Measurements from ENCODE around the gene DMBT1.
"Not testable (repeated sequence)": the region's sequence is repeated elsewhere in the genome, so short reads cannot be mapped to it uniquely, and the experiment has no call there.

The DMBT1 gene

DNA sequence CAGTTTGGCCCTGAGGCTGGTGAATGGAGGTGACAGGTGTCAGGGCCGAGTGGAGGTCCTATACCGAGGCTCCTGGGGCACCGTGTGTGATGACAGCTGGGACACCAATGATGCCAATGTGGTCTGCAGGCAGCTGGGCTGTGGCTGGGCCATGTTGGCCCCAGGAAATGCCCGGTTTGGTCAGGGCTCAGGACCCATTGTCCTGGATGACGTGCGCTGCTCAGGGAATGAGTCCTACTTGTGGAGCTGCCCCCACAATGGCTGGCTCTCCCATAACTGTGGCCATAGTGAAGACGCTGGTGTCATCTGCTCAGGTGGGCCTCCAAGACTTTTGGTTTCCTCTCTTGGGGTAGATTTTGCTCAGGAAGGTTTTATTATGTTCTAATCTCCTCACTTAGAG is 25.5 kb downstream of the DMBT1 start:
- not testable (repeated sequence) for DNase-seq (ENCODE audit: low read depth)

DNA sequence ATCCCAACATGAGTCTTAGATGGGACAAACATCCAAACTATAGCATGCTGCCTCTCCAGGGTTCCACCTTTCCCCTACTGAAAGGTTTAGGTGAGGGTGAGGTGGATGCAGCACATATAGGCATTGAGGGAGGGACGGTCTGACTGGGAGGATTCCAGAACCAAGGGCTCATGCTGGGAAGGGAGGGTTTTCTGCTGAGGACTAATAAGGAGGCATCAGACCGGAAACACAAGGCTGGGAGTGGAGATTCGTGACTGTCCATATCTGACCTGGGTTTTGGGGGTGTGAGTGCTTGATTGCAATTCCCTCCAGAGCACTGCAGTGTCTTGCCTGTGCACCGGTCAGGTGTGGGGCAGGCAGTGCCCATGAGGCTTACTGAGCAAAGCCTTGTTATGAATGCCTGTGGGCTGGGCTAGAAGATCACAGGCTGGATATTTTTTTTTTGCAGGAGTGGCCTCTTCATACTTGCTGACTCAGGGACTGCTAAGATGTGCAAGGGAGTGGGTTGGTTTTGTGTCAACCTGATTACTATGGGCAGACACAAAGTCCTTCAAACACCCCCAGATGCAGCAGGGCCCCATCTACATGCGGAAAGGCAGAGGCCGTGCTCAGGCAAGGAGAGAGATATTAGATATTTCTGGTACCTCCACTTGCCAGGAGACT is 26.7 kb downstream of the DMBT1 start:
- DNase-seq (ENCODE audit: low read depth) = no peak

DNA sequence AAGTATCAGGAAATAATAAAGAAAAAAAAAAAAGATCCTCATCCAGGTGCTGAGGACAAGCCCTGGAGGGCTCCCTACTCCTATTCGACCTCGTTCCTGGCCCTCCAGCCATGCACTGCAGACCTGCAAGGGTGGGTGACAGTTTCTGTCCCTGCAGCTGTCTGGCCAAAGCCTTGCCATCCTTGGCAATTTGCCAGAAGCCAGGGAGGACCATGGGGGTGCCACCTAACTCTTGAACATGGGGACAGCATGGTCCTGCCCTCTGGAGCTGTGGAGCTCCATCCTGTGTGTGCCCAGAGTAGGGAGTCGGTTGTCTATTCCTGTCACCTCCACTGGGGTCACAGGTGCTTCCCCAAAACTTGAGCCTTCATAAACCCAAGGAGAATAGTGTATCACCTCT is 27.8 kb downstream of the DMBT1 start:
- DNase-seq (ENCODE audit: low read depth) = no peak

DNA sequence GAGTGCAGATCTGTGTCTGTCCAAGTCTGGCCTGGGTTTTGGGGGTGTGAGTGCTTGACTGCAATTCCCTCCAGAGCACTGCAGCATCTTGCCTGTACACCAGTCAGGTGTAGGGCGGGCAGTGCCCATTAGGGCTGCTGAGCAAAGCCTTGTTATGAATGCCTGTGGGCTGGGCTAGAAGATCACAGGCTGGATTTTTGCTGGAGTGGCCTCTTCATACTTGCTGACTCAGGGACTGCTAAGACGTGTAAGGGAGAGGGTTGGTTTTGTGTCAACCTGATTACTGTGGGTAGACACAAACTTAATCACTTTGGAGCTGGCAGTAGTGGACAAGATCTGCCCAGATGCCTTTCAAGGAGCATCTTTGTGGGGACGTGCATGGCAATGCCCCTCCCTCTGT is 29.6 kb downstream of the DMBT1 start:
- no peak for DNase-seq (ENCODE audit: low read depth)

DNA sequence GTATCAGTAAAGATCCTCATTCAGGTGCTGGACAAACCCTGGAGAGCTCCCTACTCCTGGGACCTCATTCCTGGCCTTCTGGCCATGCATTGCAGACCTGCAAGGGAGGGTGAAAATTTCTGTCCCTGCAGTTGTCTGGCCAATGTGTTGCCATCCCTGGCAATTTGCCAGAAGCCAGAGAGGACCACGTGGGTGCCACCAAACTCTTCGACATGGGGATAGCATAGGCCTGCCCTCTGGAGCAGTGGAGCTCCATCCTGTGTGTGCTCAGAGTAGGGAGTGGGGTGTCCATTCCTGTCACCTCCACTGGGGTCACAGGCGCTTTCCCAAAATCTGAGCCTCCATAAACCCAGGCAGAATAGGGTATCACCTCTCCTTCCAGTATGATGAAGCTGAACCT is 31.2 kb downstream of the DMBT1 start:
- DNase-seq (ENCODE audit: low read depth) = no peak

DNA sequence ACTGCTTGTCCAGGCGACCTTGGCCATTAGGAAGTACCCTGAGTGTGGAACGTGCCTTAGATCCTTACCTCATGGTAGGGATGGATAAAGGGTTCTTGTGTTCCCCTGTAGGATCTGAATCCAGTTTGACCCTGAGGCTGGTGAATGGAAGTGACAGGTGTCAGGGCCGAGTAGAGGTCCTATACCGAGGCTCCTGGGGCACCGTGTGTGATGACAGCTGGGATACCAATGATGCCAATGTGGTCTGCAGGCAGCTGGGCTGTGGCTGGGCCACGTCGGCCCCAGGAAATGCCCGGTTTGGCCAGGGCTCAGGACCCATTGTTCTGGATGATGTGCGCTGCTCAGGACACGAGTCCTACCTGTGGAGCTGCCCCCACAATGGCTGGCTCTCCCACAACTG is 31.6 kb downstream of the DMBT1 start:
- no peak for DNase-seq (ENCODE audit: low read depth)

DNA sequence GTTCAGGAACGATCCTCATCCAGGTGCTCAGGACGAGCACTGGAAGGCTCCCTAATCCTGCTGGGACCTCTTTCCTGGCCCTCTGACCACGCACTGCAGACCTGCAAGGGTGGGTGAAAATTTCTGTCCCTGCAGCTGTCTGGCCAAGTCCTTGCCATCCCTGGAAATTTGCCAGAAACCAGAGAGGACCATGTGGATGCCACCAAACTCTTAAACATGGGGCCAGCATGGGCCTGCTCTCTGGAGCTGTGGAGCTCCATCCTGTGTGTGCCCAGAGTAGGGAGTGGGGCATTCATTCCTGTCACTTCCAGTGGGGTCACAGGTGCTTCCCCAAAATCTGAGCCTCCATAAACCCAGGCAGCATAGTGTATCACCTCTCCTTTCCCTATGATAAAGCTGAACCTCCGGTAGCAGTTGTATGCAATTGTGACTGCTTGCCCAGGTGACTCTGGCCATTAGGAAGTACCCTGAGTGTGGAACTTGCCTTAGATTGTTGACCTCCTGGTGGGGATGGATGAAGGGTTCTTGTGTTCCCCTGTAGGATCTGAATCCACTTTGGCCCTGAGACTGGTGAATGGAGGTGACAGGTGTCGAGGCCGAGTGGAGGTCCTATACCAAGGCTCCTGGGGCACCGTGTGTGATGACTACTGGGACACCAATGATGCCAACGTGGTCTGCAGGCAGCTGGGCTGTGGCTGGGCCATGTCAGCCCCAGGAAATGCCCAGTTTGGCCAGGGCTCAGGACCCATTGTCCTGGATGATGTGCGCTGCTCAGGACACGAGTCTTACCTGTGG is 57.1 kb downstream of the DMBT1 start:
- DNase-seq (ENCODE audit: low read depth) = no peak

DNA sequence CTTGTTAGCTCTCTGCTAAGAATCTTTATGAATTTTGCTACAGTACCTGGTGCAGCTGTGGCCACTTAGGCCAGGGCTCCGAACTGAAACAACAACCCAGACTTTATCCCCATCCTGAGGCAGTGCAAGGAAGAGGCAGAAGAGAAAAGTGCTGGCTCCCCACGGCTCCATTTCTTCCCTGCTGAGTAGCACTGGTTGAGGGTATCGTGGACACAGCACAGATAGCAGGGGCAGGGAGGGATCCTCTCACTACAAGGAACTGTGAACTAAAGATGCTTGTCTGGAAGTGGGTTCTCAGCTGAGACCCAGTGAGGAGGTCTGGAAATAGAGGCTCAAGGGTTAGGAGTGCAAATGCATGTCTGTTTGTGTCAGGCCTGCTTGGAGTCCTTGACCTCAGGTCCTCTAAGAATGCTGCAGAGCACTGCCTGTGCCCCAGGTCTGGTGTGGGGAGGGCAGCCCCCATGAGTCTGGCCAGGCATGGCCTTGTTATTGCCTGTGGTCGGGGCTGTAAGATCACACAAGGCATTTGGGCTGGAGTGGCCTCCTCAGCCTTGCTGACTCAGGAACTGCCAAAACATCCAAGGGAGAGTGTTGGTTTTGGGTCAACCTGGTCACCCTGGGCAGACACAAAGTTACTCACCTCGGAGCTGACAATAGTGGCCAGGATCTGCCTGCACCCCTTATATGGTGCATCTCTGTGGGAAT is 58.1 kb downstream of the DMBT1 start:
- no peak for DNase-seq (ENCODE audit: low read depth)

DNA sequence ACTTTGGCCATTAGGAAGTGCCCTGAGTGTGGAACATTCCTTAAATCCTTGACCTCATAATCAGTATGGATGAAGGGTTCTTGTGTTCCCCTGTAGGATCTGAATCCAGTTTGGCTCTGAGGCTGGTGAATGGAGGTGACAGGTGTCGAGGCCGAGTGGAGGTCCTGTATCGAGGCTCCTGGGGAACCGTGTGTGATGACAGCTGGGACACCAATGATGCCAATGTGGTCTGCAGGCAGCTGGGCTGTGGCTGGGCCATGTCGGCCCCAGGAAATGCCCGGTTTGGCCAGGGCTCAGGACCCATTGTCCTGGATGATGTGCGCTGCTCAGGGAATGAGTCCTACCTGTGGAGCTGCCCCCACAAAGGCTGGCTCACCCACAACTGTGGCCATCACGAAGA is 60.4 kb downstream of the DMBT1 start:
- DNase-seq (ENCODE audit: low read depth) = not testable (repeated sequence)

DNA sequence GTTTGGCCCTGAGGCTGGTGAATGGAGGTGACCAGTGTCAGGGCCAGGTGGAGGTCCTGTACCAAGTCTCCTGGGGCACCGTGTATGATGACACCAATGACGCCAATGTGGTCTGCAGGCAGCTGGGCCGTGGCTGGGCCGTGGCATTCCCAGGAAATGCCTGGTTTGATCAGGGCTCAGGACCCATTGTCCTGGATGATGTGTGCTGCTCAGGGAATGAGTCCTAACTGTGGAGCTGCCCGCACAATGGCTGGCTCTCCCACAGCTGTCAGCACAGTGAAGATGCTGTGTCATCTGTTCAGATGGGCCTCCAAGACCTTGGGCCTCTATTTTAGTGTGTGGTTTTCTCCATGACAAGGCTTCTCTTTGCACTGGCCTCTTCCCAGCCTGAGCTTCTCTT is 64.0 kb downstream of the DMBT1 start:
- DNase-seq (ENCODE audit: low read depth) = no peak

DNA sequence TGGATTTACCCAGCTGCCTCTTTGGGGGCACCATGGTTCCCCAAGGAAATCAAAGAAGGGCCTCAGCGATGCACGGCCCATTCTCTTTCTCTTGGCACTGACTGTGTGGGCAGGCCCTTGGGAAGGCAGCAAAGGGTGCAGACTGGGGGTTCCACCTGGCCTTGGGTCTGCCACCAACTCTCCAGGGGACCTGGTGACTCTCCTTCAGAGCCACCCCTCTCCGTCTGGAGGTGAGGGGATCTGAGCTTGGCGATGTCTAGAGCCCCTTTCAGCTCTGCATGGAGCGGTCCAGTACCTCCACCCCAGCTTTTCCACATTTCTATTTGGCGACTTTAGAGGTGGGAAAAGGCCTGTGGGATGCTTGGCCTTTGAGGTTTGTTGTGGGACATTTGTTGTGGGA is 70.0 kb downstream of the DMBT1 start:
- DNase-seq (ENCODE audit: low read depth) = no peak

DNA sequence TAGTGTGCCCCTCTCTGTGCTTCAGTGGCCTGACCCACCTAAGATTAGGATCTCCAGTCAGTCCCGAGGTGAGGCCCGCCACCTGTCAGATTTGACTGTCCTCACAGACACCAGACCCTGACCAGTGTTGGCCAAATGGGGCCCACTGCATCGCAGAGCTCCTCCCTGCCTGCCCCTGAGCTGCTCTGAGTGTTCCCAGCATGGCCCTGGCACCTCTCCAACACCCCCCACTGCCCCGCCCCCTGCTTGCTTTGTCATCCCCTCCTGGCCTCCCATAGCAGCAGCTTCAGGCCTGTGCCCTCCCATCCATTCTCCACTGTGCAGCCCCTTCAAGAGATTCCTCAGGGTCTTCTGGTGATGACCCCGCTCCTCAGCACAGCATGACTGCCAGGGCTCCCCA is 71.5 kb downstream of the DMBT1 start:
- DNase-seq (ENCODE audit: low read depth) = no peak

DNA sequence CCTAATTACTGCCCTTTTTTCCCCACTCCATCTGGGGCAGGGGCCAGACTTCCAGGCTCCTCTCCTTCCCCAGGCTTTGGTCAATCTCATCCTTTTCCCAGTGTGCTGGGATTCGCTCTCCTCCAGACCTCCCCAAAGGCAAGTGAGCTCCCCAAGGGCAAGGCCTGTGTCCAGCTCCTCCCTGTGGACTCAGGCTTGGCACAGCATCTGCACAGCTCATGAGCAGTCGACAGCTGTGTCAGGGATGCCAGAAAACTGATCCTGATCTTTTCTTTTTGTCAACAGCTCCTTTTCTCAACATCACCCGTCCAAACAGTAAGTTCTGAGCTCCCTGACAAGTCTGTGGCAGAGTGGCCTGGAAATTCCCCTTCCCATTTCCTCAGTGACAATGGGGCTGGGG is 72.0 kb downstream of the DMBT1 start:
- DNase-seq (ENCODE audit: low read depth) = no peak

DNA sequence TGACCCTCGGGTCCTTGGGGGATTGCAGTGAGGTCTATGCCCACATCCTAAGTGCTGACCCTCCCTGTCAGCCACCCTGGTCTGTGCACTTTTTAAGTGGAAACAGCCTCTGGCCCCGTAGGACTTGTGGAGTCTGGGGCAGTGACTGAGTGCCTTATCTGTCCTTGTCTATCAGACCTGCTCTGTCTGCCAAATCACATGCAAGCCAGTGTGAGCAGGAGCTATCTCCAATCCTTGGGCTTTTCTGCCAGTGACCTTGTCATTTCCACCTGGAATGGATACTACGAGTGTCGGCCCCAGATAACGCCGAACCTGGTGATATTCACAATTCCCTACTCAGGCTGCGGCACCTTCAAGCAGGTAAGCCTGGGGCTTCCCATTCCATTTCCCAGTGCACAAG is 76.4 kb downstream of the DMBT1 start:
- no peak for DNase-seq (ENCODE audit: low read depth)

DNA sequence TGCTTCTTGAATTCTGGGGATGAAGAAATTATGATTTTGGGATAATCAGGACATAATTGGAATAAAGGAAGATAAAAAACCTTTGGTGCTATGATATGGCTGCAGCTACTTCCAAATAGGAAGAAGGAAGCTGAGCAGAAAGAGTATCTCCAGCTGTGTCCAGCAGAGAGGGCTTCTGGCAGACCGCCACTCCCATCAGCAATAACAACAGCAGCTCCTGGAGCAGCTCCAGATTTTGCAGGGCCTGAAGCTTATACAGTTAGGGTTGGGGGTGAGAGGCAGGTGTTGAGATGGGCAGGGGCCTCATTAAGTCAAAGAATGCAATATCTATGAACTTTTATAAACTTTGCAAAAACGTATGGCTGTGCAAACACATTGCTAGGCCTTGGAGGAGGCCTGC is 76.8 kb downstream of the DMBT1 start:
- no peak for DNase-seq (ENCODE audit: low read depth)

DNA sequence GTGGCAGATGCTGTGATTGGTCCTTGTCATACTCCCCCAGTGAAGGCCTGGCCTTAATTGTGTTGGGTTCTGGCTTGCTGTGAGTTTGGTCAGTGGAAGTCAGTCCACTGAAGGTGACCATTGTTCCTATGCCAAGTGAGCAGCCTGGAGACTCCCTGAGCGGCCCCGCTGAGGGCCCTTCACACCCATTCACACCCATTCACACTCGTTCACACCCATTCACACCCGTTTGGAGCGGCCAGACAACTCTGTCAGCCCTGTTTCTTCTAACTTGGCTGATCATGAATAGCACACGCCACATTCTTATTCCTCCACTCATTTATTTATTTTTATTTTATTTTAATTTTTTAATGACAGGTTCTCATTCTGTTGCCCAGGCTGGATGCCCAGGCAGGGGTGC is 77.6 kb downstream of the DMBT1 start:
- no peak for DNase-seq (ENCODE audit: low read depth)

DNA sequence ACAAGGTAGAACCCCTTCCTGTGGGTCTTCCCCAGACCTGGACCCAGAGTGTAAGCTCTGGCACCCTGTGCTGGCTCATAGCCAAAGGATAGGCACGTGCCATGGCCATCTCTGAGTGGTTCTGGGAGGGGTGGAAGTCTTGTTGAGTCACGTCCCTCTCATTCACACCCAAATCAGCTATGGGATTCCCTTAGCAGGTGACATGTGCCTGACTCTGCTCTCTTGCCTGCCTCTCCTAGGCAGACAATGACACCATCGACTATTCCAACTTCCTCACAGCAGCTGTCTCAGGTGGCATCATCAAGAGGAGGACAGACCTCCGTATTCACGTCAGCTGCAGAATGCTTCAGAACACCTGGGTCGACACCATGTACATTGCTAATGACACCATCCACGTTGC is 79.2 kb downstream of the DMBT1 start:
- no peak for DNase-seq (ENCODE audit: low read depth)

DNA sequence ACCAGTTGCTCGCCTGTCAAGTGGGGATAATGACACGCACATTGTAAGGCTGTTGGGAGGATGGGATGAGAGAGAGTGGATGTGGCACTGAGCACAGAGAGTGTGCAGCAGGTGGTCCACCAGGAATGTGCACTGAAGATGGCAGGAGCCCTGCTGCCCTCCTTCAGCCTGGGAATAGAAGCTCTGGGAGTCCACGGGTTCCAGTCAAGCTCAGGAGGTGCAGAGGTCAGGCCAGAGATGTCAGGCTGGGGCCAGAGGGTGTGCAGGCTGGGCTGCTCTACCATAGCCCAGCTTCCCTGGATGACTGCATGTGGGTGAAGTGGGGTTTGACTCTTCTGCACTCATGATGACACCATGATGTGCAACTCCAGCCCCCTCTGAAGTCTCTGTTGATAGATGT is 80.4 kb downstream of the DMBT1 start:
- DNase-seq (ENCODE audit: low read depth) = no peak

DNA sequence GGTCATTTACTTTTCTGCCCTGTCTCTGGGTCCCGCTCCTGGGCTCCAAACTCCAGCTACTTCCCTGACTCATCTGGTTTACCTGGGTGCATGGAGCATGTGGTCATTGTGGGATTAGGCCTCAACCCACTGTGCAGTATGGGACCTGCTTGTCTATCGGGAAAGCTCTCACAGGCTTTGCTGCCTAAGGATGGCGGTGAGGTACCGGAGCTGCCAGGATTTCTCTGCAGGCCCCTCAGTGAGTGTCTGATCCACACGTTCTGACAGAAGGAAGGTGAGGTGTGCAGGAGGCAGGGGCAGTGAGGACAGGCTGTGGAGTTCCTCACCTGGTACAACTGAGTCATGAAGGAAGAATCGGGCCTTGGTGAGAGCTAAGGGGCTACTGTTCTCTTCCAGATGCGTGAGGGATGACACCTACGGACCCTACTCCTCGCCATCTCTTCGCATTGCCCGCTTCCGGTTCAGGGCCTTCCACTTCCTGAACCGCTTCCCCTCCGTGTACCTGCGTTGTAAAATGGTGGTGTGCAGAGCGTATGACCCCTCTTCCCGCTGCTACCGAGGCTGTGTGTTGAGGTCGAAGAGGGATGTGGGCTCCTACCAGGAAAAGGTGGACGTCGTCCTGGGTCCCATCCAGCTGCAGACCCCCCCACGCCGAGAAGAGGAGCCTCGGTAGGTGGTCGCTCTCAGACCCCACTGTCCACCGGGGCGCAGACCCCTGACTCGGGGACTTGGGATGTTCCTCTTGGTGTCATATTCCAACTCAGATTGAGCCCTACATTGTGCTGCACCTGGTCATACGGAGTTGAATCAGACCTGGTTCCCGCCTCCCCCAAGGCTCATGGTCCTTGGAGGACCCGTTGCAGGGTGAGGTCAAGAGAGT is 82.4 kb downstream of the DMBT1 start:
- no peak for DNase-seq (ENCODE audit: low read depth)

DNA sequence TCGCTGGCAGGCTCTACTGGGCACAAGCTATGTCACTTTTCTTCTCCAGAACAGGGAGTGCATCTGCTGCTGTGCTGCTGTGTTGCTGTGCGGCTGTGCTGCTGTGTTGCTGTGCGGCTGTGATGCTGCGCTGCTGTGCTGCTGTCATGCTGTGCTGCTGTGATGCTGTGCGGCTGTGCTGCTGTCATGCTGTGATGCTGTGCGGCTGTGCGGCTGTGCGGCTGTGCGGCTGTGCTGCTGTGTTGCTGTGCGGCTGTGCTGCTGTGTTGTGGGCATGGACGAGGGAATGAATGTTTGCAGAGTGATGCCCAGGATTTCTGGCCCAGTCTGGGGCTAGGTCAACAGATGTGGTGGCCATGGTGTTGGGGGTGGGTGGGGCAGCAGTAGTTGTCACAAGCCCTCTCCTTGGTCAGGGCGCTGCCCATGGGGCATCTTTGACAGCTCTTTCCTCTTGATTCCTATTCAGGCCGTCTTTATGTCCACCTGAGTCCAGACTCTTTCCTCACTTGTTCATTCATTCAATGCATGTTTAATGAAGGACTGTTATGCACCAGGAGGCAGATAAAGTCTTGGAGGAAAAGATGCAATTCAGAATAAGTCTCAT is 83.5 kb downstream of the DMBT1 start:
- no peak for DNase-seq (ENCODE audit: low read depth)

DNA sequence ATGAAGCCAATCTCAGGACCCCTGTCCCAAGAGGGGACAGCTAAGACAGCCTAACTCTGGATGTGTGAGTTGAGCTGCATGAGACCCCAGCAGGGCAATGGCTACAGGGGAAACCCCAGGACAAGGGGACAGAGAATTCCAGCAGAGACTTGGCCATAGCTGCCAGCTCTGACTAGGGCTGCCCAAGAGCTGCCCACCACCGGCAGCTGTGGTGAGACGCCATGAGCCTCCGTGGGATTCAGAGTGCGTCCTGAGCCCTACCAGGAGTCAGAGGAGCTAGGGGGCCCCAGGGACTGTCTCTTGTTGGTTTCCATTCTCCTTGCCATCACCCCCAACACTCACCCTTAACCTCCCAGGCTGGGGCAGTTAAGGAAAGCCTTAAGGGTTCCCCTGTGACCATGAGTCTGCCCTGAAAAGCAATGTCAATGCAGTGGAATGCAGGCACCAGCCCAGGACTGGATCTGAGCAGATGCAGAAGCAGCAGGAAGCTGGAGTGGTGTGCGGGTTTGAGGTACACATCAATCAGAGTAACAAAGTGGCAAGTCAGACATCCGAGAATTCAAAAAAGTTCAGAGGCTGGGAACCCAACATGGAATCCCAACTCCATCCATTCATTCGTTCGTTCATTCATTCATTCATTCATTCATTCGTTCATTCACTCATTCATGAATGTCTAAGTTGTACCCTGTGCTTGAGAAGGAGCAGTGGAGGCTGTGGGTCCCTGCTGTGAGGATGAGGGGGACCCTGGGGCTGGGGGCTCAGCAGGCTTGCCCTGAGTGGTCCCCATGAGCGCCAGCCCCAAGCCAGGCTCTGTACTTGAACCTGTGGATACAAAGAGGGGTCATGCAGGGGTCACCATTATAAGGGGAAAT is 86.2 kb downstream of the DMBT1 start:
- DNase-seq (ENCODE audit: low read depth) = no peak

All from activated T-cell treated with anti-CD3 and anti-CD28 coated beads for 24 hours (primary cell).